Skin of body (tissue), 2 donors: ENCODE data around the gene ANKMY2. TPM values are rescaled to one million over a fixed set of nuclear protein-coding genes. Genes with fewer than 3 reads are reported as not detected.
"Not testable (repeated sequence)": the region's sequence is repeated elsewhere in the genome, so short reads cannot be mapped to it uniquely, and the experiment has no call there.

Experiments used
- DNase-seq: peaks from one replicate; lab custom pipeline; 2025; lab: John Stamatoyannopoulos, UW
- total RNA-seq: library from RNA; depleted of rRNA; stranded (reverse); fragments of >200 nt; gene quantifications from one replicate; pipeline ENCODE4 v1.2.3, GENCODE V29; 2014

Gene ANKMY2
- total RNA-seq, 1 donor from 2014 or later, result 23.2 TPM

- no peak for DNase-seq
These were observed 18.3 kb downstream of the ANKMY2 start for GRCh38 chr7:16627236-16627635.

GRCh38 chr7:16626388-16626787 is 19.2 kb downstream of the ANKMY2 start:
- no peak for DNase-seq

GRCh38 chr7:16619979-16620408 is 25.6 kb downstream of the ANKMY2 start:
- DNase-seq, result no peak

- DNase-seq, result no peak
These were observed 29.0 kb downstream of the ANKMY2 start for GRCh38 chr7:16616542-16616941.

GRCh38 chr7:16616122-16616521 is 29.4 kb downstream of the ANKMY2 start:
- DNase-seq, result no peak

- no peak for DNase-seq
These were observed 30.3 kb downstream of the ANKMY2 start for GRCh38 chr7:16615228-16615627.

- DNase-seq, result no peak
These were observed 33.8 kb downstream of the ANKMY2 start for GRCh38 chr7:16611711-16612110.

- DNase-seq, result no peak
These were observed 35.6 kb downstream of the ANKMY2 start for GRCh38 chr7:16609842-16610450.

GRCh38 chr7:16606704-16607103 is 38.9 kb downstream of the ANKMY2 start:
- no peak for DNase-seq

GRCh38 chr7:16604054-16604453 is 41.5 kb downstream of the ANKMY2 start:
- DNase-seq, result no peak

GRCh38 chr7:16603633-16604032 is 41.9 kb downstream of the ANKMY2 start:
- DNase-seq, result no peak

- no peak for DNase-seq
These were observed 45.7 kb downstream of the ANKMY2 start for GRCh38 chr7:16599860-16600259.

- no peak for DNase-seq
These were observed 47.5 kb downstream of the ANKMY2 start for GRCh38 chr7:16598015-16598414.

- DNase-seq, result not testable (repeated sequence)
These were observed 50.0 kb downstream of the ANKMY2 start for GRCh38 chr7:16595596-16595995.

- no peak for DNase-seq
These were observed 50.9 kb downstream of the ANKMY2 start for GRCh38 chr7:16594676-16595075.

- no peak for DNase-seq
These were observed 51.5 kb downstream of the ANKMY2 start for GRCh38 chr7:16594061-16594460.

- no peak for DNase-seq
These were observed 53.2 kb downstream of the ANKMY2 start for GRCh38 chr7:16592395-16592794.

GRCh38 chr7:16590424-16590823 is 55.1 kb downstream of the ANKMY2 start:
- DNase-seq, result no peak

GRCh38 chr7:16589881-16590280 is 55.7 kb downstream of the ANKMY2 start:
- no peak for DNase-seq

GRCh38 chr7:16587790-16588189 is 57.8 kb downstream of the ANKMY2 start:
- no peak for DNase-seq

- DNase-seq, result no peak
These were observed 58.4 kb downstream of the ANKMY2 start for GRCh38 chr7:16587129-16587528.

GRCh38 chr7:16586081-16586874 is 59.3 kb downstream of the ANKMY2 start:
- DNase-seq, result no peak

GRCh38 chr7:16585540-16585939 is 60.0 kb downstream of the ANKMY2 start:
- no peak for DNase-seq
